ENCODE results near the gene IFNA5. TPM values are rescaled to one million over a fixed set of nuclear protein-coding genes. Genes with fewer than 3 reads are reported as not detected.

The IFNA5 gene
- total and polyA plus RNA-seq, 10 of the 15 experiments (the other 5 are each of a cell fraction or from before 2014, with no cell fraction given): not detected

DNA sequence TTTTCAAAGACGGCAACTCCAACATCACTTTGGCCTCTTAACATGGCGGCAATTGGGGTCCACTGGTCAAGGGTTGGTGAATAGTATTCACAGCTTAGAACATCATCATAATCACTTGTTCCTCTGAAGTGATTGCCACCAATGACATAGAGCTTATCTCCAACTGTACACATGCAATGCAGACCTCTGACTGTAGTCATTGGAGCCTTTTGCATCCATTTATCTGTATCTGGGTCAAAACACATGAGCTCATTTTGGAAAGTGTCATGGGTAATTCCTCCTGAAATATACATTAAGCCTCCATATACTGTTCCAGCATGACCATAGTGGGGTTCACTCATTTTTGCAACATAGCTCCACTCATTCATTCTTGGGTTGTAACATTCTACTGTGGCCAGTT lies 28.1 kb upstream of the IFNA5 start:
- ChIA-PET CTCF (interaction anchor here (0.9 to 8.3 kb wide), 10 partner anchors 17 to 911 kb away, joined by 3 to 256 read pairs (median 8); partner anchors contain the start of gene IFNA6), SMC1A (ENCODE audit: uncharacterized antibody, unreplicated experiment) (interaction anchor here (0.7 to 8.3 kb wide), 12 partner anchors 10 to 114 kb away, joined by 3 to 205 read pairs (median 6); no protein-coding TSS in a partner anchor), RAD21 (ENCODE audit: unreplicated experiment) (interaction anchor here (0.6 to 5.3 kb wide), 4 partner anchors 62 to 99 kb away, joined by 3 to 44 read pairs (median 4); no protein-coding TSS in a partner anchor), POLR2A (interaction anchor here (1.1 to 1.9 kb wide), 3 partner anchors 24 to 48 kb away, joined by 3 to 6 read pairs (median 5); no protein-coding TSS in a partner anchor)
- peaks cover 3% of the 10 kb centered on the region for H3K4me1 ChIP-seq (ENCODE audit: control insufficient read depth, insufficient read depth, low read length)
- H3K9me3 ChIP-seq (replicated peaks; ENCODE audit: control insufficient read depth, insufficient read depth, low read length): no peaks in the 10 kb centered on the region; the same call in 2 of the 3 replicates
- no peak overlapping the region for H3K27ac ChIP-seq (ENCODE audit: control insufficient read depth, insufficient read depth)
- intact Hi-C loops (cut with micrococcal nuclease; ENCODE audit: unreplicated experiment) (no loop called here), in situ Hi-C loops (cut with MboI) (loop anchor here (5.0 kb wide), 1 partner anchor 59 kb away; no protein-coding TSS in a partner anchor)
- no peak for TF ChIP-seq NFIC (IDR thresholded peaks at IDR 0.05; ENCODE audit: low read depth, low read length)
- TF ChIP-seq SUZ12 (IDR thresholded peaks at IDR 0.05; ENCODE audit: unreplicated experiment): no peak
- no peak for TF ChIP-seq ATF7 (IDR thresholded peaks at IDR 0.05; ENCODE audit: low read depth)
- TF ChIP-seq TCF12 (IDR thresholded peaks at IDR 0.05; ENCODE audit: low read depth, low read length): no peak
- no peak for TF ChIP-seq ZNF24 (IDR thresholded peaks at IDR 0.05)
- no peak for TF ChIP-seq CBX3 (IDR thresholded peaks at IDR 0.05; ENCODE audit: borderline replicate concordance, low read depth)
- TF ChIP-seq ZNF207 (IDR thresholded peaks at IDR 0.05; ENCODE audit: borderline replicate concordance): no peak
- TF ChIP-seq BACH1 (IDR thresholded peaks at IDR 0.05; ENCODE audit: borderline replicate concordance): no peak
- TF ChIP-seq, protein P1, sequence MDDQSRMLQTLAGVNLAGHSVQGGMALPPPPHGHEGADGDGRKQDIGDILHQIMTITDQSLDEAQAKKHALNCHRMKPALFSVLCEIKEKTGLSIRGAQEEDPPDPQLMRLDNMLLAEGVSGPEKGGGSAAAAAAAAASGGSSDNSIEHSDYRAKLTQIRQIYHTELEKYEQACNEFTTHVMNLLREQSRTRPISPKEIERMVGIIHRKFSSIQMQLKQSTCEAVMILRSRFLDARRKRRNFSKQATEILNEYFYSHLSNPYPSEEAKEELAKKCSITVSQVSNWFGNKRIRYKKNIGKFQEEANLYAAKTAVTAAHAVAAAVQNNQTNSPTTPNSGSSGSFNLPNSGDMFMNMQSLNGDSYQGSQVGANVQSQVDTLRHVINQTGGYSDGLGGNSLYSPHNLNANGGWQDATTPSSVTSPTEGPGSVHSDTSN (IDR thresholded peaks at IDR 0.05; ENCODE audit: insufficient replicate concordance, low read depth, low read length): no peak
- no peak for TF ChIP-seq STAT3 (IDR thresholded peaks at IDR 0.05; ENCODE audit: low read depth, low read length)
- no peak for TF ChIP-seq DPF2 (IDR thresholded peaks at IDR 0.05)
- TF ChIP-seq, protein P2, sequence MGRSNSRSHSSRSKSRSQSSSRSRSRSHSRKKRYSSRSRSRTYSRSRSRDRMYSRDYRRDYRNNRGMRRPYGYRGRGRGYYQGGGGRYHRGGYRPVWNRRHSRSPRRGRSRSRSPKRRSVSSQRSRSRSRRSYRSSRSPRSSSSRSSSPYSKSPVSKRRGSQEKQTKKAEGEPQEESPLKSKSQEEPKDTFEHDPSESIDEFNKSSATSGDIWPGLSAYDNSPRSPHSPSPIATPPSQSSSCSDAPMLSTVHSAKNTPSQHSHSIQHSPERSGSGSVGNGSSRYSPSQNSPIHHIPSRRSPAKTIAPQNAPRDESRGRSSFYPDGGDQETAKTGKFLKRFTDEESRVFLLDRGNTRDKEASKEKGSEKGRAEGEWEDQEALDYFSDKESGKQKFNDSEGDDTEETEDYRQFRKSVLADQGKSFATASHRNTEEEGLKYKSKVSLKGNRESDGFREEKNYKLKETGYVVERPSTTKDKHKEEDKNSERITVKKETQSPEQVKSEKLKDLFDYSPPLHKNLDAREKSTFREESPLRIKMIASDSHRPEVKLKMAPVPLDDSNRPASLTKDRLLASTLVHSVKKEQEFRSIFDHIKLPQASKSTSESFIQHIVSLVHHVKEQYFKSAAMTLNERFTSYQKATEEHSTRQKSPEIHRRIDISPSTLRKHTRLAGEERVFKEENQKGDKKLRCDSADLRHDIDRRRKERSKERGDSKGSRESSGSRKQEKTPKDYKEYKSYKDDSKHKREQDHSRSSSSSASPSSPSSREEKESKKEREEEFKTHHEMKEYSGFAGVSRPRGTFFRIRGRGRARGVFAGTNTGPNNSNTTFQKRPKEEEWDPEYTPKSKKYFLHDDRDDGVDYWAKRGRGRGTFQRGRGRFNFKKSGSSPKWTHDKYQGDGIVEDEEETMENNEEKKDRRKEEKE (IDR thresholded peaks at IDR 0.05): no peak
- TF ChIP-seq, protein P3, sequence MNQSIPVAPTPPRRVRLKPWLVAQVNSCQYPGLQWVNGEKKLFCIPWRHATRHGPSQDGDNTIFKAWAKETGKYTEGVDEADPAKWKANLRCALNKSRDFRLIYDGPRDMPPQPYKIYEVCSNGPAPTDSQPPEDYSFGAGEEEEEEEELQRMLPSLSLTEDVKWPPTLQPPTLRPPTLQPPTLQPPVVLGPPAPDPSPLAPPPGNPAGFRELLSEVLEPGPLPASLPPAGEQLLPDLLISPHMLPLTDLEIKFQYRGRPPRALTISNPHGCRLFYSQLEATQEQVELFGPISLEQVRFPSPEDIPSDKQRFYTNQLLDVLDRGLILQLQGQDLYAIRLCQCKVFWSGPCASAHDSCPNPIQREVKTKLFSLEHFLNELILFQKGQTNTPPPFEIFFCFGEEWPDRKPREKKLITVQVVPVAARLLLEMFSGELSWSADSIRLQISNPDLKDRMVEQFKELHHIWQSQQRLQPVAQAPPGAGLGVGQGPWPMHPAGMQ (IDR thresholded peaks at IDR 0.05; ENCODE audit: borderline replicate concordance): no peak
- TF ChIP-seq TCF3 (IDR thresholded peaks at IDR 0.05; ENCODE audit: borderline replicate concordance, insufficient read depth, low read depth, low read length): no peak
- no peak for TF ChIP-seq RB1 (IDR thresholded peaks at IDR 0.05; ENCODE audit: borderline replicate concordance)
- 88% methylated on average over 2 of the region's 2 CpGs for WGBS (ENCODE audit: insufficient coverage, insufficient replicate concordance, low lambda C conversion rate, missing lambda C conversion rate)
- no peaks in the 10 kb centered on the region for H3K27me3 ChIP-seq (replicated peaks in 1 of 2; ENCODE audit: control insufficient read depth in 2 of 2, insufficient read depth in 2 of 2, low read length in 1 of 2)
- DNase-seq (ENCODE audit: low read depth, low spot score): no peak
- no peak for ATAC-seq
- H3K4me3 ChIP-seq: peak overlapping the region; percentile 82
- peaks cover 6% of the 10 kb centered on the region; the same call in 1 of the 2 replicates for H4K20me1 ChIP-seq (ENCODE audit: control insufficient read depth, insufficient read depth)
- H2AFZ ChIP-seq (ENCODE audit: control insufficient read depth, low read depth, low read length): no peak overlapping the region
- FAIRE-seq: no peak
- H3K79me2 ChIP-seq (ENCODE audit: control insufficient read depth, insufficient read depth, low read length): peaks cover 63% of the 10 kb centered on the region
- peaks cover 0 to 11% of the 10 kb centered on the region in 2 experiments; a peak in 1 of 4 replicates for H3K36me3 ChIP-seq (ENCODE audit: control insufficient read depth in 2 of 2, insufficient read depth in 2 of 2, low read length in 1 of 2)
- no peak overlapping the region for H3K9ac ChIP-seq (ENCODE audit: control insufficient read depth, insufficient read depth, low read length)
- peak overlapping the region; percentile 95 for H3K4me2 ChIP-seq (ENCODE audit: control insufficient read depth, insufficient read depth)
- BruUV-seq (replicated peaks): no TSS peak

Data from GM12878 (cell line).